ENCODE data around the gene FBXO10.

FBXO10 gene

GRCh38 chr9:37539634-37540033 lies 36.5 kb downstream of the FBXO10 start:
- TF ChIP-seq EZH2phosphoT487 (IDR thresholded peaks at IDR 0.05; ENCODE audit: low read length): no peak
- TF ChIP-seq EZH2 (optimal IDR thresholded peaks at IDR 0.05; ENCODE audit: low read depth, low read length): no peak
- no peak for TF ChIP-seq CTCF (IDR thresholded peaks at IDR 0.05; ENCODE audit: low read length)
- H3K27ac ChIP-seq (ENCODE audit: low read length): no peak overlapping the region

DNA sequence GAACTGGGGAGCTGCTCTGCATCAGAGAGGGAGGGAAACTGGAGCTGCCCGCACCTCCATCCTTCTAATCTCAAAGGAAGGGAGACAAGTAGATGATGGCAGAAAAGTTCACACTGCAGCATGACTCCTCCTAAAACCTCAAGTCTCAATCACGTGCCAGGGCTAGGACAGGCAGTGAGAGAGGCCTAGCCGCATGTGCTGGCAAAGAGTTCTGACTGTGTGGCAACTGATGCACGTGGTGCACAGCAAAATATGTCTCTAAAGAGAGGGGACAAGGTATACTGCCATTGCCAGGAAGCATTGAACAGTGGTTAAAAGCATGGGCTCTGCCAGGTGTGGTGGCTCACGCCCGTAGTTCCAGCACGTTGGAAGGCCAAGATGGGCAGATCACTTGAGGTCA lies 38.1 kb downstream of the FBXO10 start:
- Histone ChIP-seq H4K20me1 (ENCODE audit: insufficient read depth, low read length) (no peaks in the 10 kb centered on the region), H3K27ac (ENCODE audit: low read length) (no peak overlapping the region), H3K79me2 (ENCODE audit: low read length) (no peaks in the 10 kb centered on the region), H3K9me3 (replicated peaks; ENCODE audit: insufficient read depth, low read length) (no peaks in the 10 kb centered on the region), H2AFZ (ENCODE audit: low read length) (no peak overlapping the region), H3K4me1 (ENCODE audit: low read length) (peaks cover 6% of the 10 kb centered on the region), H3K9me2 (replicated peaks; ENCODE audit: insufficient read depth, low read length) (no peaks in the 10 kb centered on the region), H3K4me3 (ENCODE audit: low read length) (no peak overlapping the region), H3K9ac (ENCODE audit: low read length) (no peak overlapping the region), H3F3A (ENCODE audit: insufficient read depth, low read length) (no peaks in the 10 kb centered on the region), H3K36me3 (replicated peaks; ENCODE audit: insufficient read depth, low read length) (no peaks in the 10 kb centered on the region), H3K27me3 (replicated peaks; ENCODE audit: insufficient read depth, low read length) (no peaks in the 10 kb centered on the region), H3K4me2 (ENCODE audit: low read depth, low read length) (no peak overlapping the region)
- TF ChIP-seq CTCF (IDR thresholded peaks at IDR 0.05; ENCODE audit: low read length) (no peak), EZH2phosphoT487 (IDR thresholded peaks at IDR 0.05; ENCODE audit: low read length) (no peak), EZH2 (optimal IDR thresholded peaks at IDR 0.05; ENCODE audit: low read depth, low read length) (no peak)
- no peak for DNase-seq

More at GRCh38 chr9:37539634-37540033, 36.5 kb downstream of the FBXO10 start:
- Histone ChIP-seq H3F3A (ENCODE audit: insufficient read depth, low read length) (no peaks in the 10 kb centered on the region), H3K79me2 (ENCODE audit: low read length) (no peaks in the 10 kb centered on the region), H3K36me3 (replicated peaks; ENCODE audit: insufficient read depth, low read length) (no peaks in the 10 kb centered on the region), H3K4me1 (ENCODE audit: low read length) (peaks cover 10% of the 10 kb centered on the region), H3K4me2 (ENCODE audit: low read depth, low read length) (no peak overlapping the region), H3K9me3 (replicated peaks; ENCODE audit: insufficient read depth, low read length) (no peaks in the 10 kb centered on the region), H3K9ac (ENCODE audit: low read length) (no peak overlapping the region), H3K9me2 (replicated peaks; ENCODE audit: insufficient read depth, low read length) (no peaks in the 10 kb centered on the region), H3K27me3 (replicated peaks; ENCODE audit: insufficient read depth, low read length) (no peaks in the 10 kb centered on the region), H4K20me1 (ENCODE audit: insufficient read depth, low read length) (no peaks in the 10 kb centered on the region), H2AFZ (ENCODE audit: low read length) (no peak overlapping the region), H3K4me3 (ENCODE audit: low read length) (no peak overlapping the region)
- DNase-seq: no peak

DNA sequence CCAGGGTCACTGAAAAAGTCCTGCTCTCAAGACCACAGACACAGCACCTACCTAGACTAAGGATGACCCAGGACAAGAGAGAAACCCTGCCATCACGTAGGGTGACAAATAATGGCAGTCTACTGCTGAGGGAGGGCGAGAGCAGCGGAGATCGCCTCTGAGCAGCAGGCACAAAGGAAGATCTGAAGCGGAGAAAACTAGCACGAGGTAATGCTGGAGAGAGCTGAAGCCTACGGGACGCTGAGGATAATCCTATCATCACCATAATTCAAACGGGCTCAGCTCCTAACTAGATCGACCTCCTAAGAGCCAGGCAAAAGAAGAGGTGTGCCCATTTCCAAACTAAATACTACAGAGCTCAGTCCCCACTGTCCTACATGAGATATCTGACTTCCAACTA lies 41.3 kb downstream of the FBXO10 start:
- H3F3A ChIP-seq (ENCODE audit: insufficient read depth, low read length): peaks cover 28% of the 10 kb centered on the region
- no peaks in the 10 kb centered on the region for H3K9me2 ChIP-seq (replicated peaks; ENCODE audit: insufficient read depth, low read length)
- no peak for TF ChIP-seq EZH2phosphoT487 (IDR thresholded peaks at IDR 0.05; ENCODE audit: low read length)
- TF ChIP-seq EZH2 (optimal IDR thresholded peaks at IDR 0.05; ENCODE audit: low read depth, low read length): no peak
- no peak for TF ChIP-seq CTCF (IDR thresholded peaks at IDR 0.05; ENCODE audit: low read length)
- no peaks in the 10 kb centered on the region for H3K9me3 ChIP-seq (replicated peaks; ENCODE audit: insufficient read depth, low read length)
- H3K27me3 ChIP-seq (replicated peaks; ENCODE audit: insufficient read depth, low read length): no peaks in the 10 kb centered on the region
- peaks cover 16% of the 10 kb centered on the region for H3K4me1 ChIP-seq (ENCODE audit: low read length)
- H4K20me1 ChIP-seq (ENCODE audit: insufficient read depth, low read length): no peaks in the 10 kb centered on the region
- H2AFZ ChIP-seq (ENCODE audit: low read length): no peak overlapping the region
- H3K4me3 ChIP-seq (ENCODE audit: low read length): no peak overlapping the region
- DNase-seq: no peak
- peaks cover 4% of the 10 kb centered on the region; the same call in 1 of the 2 replicates for H3K79me2 ChIP-seq (ENCODE audit: low read length)
- H3K9ac ChIP-seq (ENCODE audit: low read length): no peak overlapping the region
- no peak overlapping the region for H3K4me2 ChIP-seq (ENCODE audit: low read depth, low read length)
- H3K27ac ChIP-seq (ENCODE audit: low read length): no peak overlapping the region
- no peaks in the 10 kb centered on the region for H3K36me3 ChIP-seq (replicated peaks; ENCODE audit: insufficient read depth, low read length)
